WI38 (cell line): ENCODE results near the gene MTNR1A.

Source experiments
- H3K4me3 ChIP-seq: 2 replicates; pipeline ENCODE4 v1.5.1; 2011; ENCODE audit warnings: low read depth, mild to moderate bottlenecking, control low read depth, low read length
- TF ChIP-seq, protein P1 (sequence below): IDR thresholded peaks from 2 replicates; pipeline ENCODE4 v1.5.1; 2012; ENCODE audit warnings: low read depth, mild to moderate bottlenecking, control low read depth, low read length

Gene MTNR1A

DNA sequence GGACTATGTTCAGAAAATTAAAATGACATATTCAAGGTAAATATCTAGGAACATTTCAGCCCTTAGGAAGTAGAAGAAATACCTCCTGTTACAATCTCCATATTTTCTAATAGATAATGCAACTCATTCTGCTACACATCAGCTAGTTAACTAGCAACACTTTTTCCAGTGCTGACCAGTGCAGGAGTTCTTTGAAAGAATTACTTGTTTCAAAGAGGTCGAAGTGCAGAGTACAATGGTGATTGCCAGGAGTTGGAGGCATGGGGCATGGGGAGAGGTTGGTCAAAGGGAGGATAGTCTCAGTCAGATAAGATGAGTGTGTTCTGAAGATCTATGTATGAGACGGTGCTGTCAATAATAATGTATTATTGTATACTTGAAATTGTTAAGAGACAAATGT is 53.1 kb downstream of the MTNR1A start:
- no peak overlapping the region for H3K4me3 ChIP-seq
- TF ChIP-seq, protein P1, sequence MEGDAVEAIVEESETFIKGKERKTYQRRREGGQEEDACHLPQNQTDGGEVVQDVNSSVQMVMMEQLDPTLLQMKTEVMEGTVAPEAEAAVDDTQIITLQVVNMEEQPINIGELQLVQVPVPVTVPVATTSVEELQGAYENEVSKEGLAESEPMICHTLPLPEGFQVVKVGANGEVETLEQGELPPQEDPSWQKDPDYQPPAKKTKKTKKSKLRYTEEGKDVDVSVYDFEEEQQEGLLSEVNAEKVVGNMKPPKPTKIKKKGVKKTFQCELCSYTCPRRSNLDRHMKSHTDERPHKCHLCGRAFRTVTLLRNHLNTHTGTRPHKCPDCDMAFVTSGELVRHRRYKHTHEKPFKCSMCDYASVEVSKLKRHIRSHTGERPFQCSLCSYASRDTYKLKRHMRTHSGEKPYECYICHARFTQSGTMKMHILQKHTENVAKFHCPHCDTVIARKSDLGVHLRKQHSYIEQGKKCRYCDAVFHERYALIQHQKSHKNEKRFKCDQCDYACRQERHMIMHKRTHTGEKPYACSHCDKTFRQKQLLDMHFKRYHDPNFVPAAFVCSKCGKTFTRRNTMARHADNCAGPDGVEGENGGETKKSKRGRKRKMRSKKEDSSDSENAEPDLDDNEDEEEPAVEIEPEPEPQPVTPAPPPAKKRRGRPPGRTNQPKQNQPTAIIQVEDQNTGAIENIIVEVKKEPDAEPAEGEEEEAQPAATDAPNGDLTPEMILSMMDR = no peak

DNA sequence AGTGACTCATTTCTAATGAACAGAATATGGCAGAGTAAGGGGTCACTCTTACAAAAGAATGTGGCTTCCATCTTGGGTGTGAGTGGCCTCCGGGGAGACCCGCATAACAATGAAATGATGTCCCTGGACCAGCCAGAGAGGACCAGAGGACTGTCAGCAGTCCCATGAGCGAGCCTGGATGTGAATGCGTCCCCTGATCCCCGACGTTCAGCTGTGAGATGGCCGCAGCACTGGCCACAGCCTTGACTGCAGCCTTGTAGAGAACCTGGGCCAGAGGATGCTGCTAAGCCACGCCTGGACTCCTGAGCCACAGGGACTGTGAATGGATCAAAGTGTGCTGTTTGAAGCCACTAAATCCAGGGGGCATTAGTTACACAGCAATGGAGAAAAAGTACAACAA is 53.8 kb downstream of the MTNR1A start:
- TF ChIP-seq, protein P1 = no peak

DNA sequence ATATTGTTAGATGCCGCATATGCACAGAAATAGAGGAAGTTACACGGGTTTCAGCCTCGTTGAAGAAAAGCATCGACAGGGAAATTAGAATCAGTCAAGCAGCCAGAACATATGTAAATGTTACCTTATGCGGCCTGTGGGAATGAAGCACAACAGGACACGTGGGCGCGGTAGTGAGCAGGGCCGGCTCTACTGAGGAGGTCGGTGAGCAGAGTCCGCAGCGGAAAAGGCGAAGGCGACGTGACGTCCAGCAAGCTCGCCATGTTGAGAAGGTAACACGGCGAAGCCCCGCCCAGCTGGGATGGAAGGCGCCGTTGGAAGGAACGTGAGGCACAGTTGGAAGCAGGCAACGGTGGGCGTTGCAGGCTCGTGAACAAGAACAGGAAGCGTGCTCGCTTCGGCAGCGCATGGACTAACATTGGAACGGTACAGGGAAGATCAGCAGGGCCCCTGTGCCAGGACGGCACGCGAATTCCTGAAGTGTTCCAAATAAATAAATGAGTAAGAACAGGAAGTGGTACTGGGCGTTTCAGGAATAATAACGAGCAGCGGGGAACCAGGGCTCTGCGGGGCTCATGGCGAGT is 54.6 kb downstream of the MTNR1A start:
- no peak overlapping the region for H3K4me3 ChIP-seq
- TF ChIP-seq, protein P1 = no peak

More for the DNA sequence above, 53.8 kb downstream of the MTNR1A start:
- no peak overlapping the region for H3K4me3 ChIP-seq

- TF ChIP-seq, protein P1 = no peak
- H3K4me3 ChIP-seq = no peak overlapping the region
These were observed 55.9 kb downstream of the MTNR1A start for GRCh38 chr4:186499467-186499866.

- no peak overlapping the region for H3K4me3 ChIP-seq
- TF ChIP-seq, protein P1 = no peak
These were observed 58.3 kb downstream of the MTNR1A start for GRCh38 chr4:186497043-186497442.

GRCh38 chr4:186494496-186494895 is 60.9 kb downstream of the MTNR1A start:
- TF ChIP-seq, protein P1 = no peak
- H3K4me3 ChIP-seq = no peak overlapping the region

DNA sequence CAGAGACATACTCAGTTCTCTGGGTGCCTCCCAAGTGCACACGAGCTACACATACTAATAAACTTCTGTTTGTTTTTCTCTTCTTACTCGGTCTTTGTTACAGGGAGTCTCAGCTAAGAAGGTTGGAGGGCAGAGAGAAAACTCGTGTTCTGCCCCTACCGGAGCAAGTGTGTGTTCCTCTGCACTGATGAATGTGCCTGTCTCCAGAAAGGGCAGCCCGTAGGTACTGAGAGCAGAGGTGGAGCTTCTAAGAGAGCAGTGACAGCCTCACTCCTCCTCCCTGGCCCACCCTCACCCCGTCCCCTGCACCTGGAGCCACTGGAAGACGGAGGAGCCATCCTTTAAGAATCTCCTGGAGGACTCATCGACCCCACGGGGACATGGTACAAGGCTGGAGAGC is 67.6 kb downstream of the MTNR1A start:
- TF ChIP-seq, protein P1 = no peak
- no peak overlapping the region for H3K4me3 ChIP-seq
